Activated CD4-positive, alpha-beta T cell treated with anti-CD3 and anti-CD28 coated beads for 24 hours (primary cell): ENCODE results near the gene TAOK3.
"Not testable (repeated sequence)": the region's sequence is repeated elsewhere in the genome, so short reads cannot be mapped to it uniquely, and the experiment has no call there.

ENCODE experiments used
- DNase-seq, 2 donors: peaks; one replicate each; pipeline ENCODE4 v3.0.0-alpha.2; 2020; ENCODE audit warnings: low read depth in 2 of 2

The TAOK3 gene

GRCh38 chr12:118299791-118300460 lies 72.8 kb downstream of the TAOK3 start:
- no peak for DNase-seq

GRCh38 chr12:118297284-118297683 lies 75.4 kb downstream of the TAOK3 start:
- no peak for DNase-seq

GRCh38 chr12:118292836-118293235 lies 79.9 kb downstream of the TAOK3 start:
- DNase-seq, result no peak

GRCh38 chr12:118290130-118290529 lies 82.6 kb downstream of the TAOK3 start:
- no peak for DNase-seq

GRCh38 chr12:118288174-118288573 lies 84.5 kb downstream of the TAOK3 start:
- no peak for DNase-seq

- DNase-seq, result no peak
These were observed 85.0 kb downstream of the TAOK3 start for GRCh38 chr12:118287728-118288127.

- DNase-seq, result no peak
These were observed 89.9 kb downstream of the TAOK3 start for GRCh38 chr12:118282767-118283166.

GRCh38 chr12:118278288-118278687 lies 94.4 kb downstream of the TAOK3 start:
- not testable (repeated sequence) for DNase-seq

- no peak for DNase-seq
These were observed 98.6 kb downstream of the TAOK3 start for GRCh38 chr12:118274066-118274465.

GRCh38 chr12:118271770-118272417 lies 100.8 kb downstream of the TAOK3 start:
- DNase-seq, result no peak

- no peak for DNase-seq
These were observed 101.5 kb downstream of the TAOK3 start for GRCh38 chr12:118271183-118271582.

GRCh38 chr12:118269806-118270205 lies 102.9 kb downstream of the TAOK3 start:
- no peak for DNase-seq

- no peak for DNase-seq
These were observed 113.6 kb downstream of the TAOK3 start for GRCh38 chr12:118259079-118259478.

- DNase-seq, result no peak
These were observed 116.4 kb downstream of the TAOK3 start for GRCh38 chr12:118256352-118256751.

GRCh38 chr12:118249547-118249946 lies 123.2 kb downstream of the TAOK3 start:
- DNase-seq, result no peak

- DNase-seq, result not testable (repeated sequence)
These were observed 126.8 kb downstream of the TAOK3 start for GRCh38 chr12:118245886-118246285.

- no peak for DNase-seq
These were observed 133.8 kb downstream of the TAOK3 start for GRCh38 chr12:118238888-118239287.

GRCh38 chr12:118237908-118238307 lies 134.8 kb downstream of the TAOK3 start:
- DNase-seq, result no peak

- no peak for DNase-seq
These were observed 135.5 kb downstream of the TAOK3 start for GRCh38 chr12:118237052-118237665.

GRCh38 chr12:118220702-118221101 lies 152.0 kb downstream of the TAOK3 start:
- no peak for DNase-seq

- no peak for DNase-seq
These were observed 152.9 kb downstream of the TAOK3 start for GRCh38 chr12:118219772-118220171.

GRCh38 chr12:118219106-118219505 lies 153.6 kb downstream of the TAOK3 start:
- DNase-seq, result no peak

- no peak for DNase-seq
These were observed 159.3 kb downstream of the TAOK3 start for GRCh38 chr12:118213452-118213851.
